ENCODE measurements around the gene CPA5.

Gene CPA5

GRCh38 chr7:130418306-130418705 is 73.7 kb downstream of the CPA5 start:
- TF ChIP-seq CTCF (IDR thresholded peaks at IDR 0.05; ENCODE audit: low read depth, low read length, missing control alignments), result no peak
- H3K4me3 ChIP-seq (replicated peaks; ENCODE audit: low read depth, low read length), result no peak overlapping the region

More at GRCh38 chr7:130418306-130418705, 73.7 kb downstream of the CPA5 start:
- DNase-seq (ENCODE audit: extremely low read depth, low read depth), result no peak
